Dendritic cell treated with granulocyte-macrophage colony-stimulating factor and Interleukin-4, amounts not matched to agents 40 ng/mL and 50 ng/mL, for 4 days (primary cell): Measurements from ENCODE around the gene HAPSTR1.

Source experiments
- H3K27ac Mint-ChIP-seq: one replicate; pipeline ENCODE4 v1.8.0; 2022; ENCODE audit warnings: mild to moderate bottlenecking, mixed read lengths
- H3K27me3 Mint-ChIP-seq: one replicate; pipeline ENCODE4 v1.8.0; 2022; ENCODE audit warnings: mild to moderate bottlenecking, mixed read lengths
- H3K36me3 Mint-ChIP-seq: one replicate; pipeline ENCODE4 v1.8.0; 2022; ENCODE audit warnings: low read depth, mixed read lengths
- H3K4me1 Mint-ChIP-seq: one replicate; pipeline ENCODE4 v1.8.0; 2022; ENCODE audit warnings: low read depth, mixed read lengths
- H3K4me3 Mint-ChIP-seq: one replicate; pipeline ENCODE4 v1.8.0; 2022; ENCODE audit warnings: mild to moderate bottlenecking, moderate library complexity, mixed read lengths
- H3K9me3 Mint-ChIP-seq: one replicate; pipeline ENCODE4 v1.8.0; 2022; ENCODE audit warnings: mixed read lengths
- intact Hi-C: fragments of 100-400 bp; cut with micrococcal nuclease; formaldehyde crosslinking; loops from one replicate; pipeline ENCODE4 v1.15.0; 2022

Gene HAPSTR1

DNA sequence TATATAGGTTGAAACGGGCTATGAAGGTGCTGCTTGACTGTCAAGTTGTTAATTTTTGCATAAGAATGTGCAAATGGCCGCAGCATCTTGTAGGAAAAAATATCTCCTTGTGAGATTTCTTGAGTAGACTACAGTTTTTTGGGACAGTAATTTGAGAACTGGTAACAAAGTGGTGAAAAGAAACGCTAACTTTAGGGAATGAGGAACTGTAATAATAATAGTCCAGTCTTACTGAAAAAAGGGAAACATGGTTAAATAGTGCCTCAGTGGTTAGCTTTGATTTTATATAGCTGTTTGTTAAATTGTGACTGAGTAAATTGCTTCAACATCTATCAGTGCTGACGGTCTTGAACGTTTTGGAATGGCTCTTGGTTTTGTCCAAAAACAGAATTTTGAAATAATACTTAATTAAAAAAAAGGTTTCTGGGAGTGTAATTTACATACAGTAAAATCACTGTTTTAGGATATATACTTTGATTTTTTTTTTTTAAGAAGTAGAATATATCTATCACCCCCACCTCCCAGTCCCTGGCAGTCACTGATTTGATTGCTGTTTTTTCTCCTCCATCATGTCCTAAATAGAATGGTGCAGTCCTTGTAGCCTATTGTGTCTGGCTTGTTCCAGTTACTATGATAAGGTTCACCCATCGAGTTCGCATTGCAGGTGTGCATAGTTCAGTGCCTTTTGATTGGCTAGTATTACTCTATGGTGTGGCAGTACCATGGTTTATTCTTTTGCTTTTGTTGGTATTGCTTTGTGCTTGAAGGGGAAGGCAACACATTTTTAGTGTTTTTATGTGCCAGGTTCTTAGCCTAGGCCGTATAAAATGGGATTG, 2.8 kb downstream of the HAPSTR1 start:
- peaks cover 57% of the 10 kb centered on the region for H3K4me1 Mint-ChIP-seq
- no peaks in the 10 kb centered on the region for H3K9me3 Mint-ChIP-seq
- peaks cover 65% of the 10 kb centered on the region for H3K36me3 Mint-ChIP-seq
- peak overlapping the region; percentile 80 for H3K4me3 Mint-ChIP-seq
- intact Hi-C loops: loop anchor here (5.0 kb wide), 3 partner anchors 33 to 132 kb away; partner anchors contain the start of gene USP7
- H3K27ac Mint-ChIP-seq: peak overlapping the region; percentile 99
- H3K27me3 Mint-ChIP-seq: no peaks in the 10 kb centered on the region

DNA sequence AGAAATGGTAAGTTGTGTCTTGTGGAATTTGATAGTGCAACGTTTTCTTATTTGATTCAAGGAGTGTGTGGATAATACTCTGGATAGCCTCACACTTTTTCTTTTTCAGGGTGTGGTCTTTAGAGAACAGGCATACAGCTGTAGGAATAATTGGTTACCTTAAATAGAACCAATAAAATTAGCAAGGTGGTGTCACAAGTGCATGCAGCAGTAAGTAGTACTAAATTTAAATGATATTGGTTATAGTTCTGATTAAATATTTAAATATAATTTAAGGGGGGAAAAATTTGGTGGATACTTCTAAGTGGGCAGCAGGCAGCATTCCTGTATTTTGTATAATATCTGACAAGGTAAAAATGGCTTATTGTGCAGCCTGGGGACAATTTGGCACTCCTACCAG, 3.7 kb downstream of the HAPSTR1 start:
- Mint-ChIP-seq H3K9me3 (no peaks in the 10 kb centered on the region), H3K4me3 (peak overlapping the region; percentile 59), H3K27me3 (no peaks in the 10 kb centered on the region), H3K27ac (peak overlapping the region; percentile 18), H3K4me1 (peaks cover 60% of the 10 kb centered on the region), H3K36me3 (peaks cover 75% of the 10 kb centered on the region)
- intact Hi-C loops: no loop called here

DNA sequence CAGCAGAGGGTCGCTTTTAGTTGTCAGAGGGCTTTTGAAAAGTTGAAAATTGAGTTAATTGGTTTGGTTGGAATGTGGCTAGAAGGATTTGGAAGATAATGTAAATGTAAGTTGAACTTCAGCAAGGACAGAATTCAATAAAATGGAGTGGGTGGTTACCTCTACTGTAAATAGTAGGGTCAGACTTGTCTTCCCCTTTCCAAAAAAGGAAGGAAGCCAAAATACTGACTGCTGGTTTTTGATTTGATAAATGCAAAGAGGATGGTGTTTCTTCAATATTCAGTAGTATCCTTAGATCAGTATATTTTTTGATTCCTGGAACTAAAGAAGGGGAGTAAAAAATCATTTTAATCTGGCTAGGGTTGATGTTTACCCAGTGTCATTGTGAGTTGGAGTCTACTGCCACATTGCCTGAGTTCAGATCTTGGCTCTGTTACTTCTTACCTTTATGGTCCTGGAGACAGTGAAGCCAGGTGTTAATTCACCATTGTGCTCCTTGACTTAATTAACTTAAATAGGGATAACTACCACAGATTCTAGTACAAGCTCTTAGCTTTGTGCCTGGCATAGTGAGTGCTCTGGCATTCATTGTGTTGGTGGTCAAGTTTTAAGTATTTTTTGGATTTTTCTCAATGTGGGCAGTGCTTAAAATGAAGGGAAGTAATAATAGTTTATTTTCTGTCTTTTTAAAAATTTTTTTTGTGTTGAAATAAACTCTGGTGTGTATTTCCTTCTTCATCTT, 4.4 kb downstream of the HAPSTR1 start:
- peak overlapping the region; percentile 18 for H3K27ac Mint-ChIP-seq
- intact Hi-C loops: no loop called here
- peak overlapping the region; percentile 59 for H3K4me3 Mint-ChIP-seq
- no peaks in the 10 kb centered on the region for H3K9me3 Mint-ChIP-seq
- H3K4me1 Mint-ChIP-seq: peaks cover 65% of the 10 kb centered on the region
- peaks cover 81% of the 10 kb centered on the region for H3K36me3 Mint-ChIP-seq
- H3K27me3 Mint-ChIP-seq: no peaks in the 10 kb centered on the region

DNA sequence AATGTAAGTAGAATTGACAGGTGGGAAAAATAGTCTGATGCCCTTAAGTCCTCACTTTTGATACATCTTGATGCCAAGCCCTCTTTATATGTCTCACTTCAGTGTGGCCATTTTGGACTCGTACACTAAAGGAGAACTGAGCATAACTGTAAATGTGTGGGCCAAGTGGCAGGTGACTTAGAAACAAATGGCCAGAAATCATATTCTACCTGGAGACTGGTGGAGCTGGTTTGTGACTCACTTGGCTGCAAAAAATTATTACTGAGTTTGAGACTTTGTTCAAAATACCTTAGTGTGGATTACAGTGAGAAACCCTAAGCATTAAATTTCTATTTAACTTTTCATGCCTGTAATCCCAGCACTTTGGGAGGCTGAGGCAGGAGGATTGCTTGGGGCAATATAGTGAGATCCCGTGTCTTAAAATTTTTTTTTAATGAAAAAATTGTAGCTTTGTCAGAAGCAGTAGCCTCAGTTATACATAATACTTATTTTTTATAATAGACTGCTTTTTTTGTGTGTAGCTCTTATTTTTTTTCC, 5.0 kb downstream of the HAPSTR1 start:
- no peaks in the 10 kb centered on the region for H3K27me3 Mint-ChIP-seq
- intact Hi-C loops: no loop called here
- H3K36me3 Mint-ChIP-seq: peaks cover 88% of the 10 kb centered on the region
- peaks cover 72% of the 10 kb centered on the region for H3K4me1 Mint-ChIP-seq
- no peaks in the 10 kb centered on the region for H3K9me3 Mint-ChIP-seq
- no peak overlapping the region for H3K4me3 Mint-ChIP-seq
- H3K27ac Mint-ChIP-seq: no peak overlapping the region

DNA sequence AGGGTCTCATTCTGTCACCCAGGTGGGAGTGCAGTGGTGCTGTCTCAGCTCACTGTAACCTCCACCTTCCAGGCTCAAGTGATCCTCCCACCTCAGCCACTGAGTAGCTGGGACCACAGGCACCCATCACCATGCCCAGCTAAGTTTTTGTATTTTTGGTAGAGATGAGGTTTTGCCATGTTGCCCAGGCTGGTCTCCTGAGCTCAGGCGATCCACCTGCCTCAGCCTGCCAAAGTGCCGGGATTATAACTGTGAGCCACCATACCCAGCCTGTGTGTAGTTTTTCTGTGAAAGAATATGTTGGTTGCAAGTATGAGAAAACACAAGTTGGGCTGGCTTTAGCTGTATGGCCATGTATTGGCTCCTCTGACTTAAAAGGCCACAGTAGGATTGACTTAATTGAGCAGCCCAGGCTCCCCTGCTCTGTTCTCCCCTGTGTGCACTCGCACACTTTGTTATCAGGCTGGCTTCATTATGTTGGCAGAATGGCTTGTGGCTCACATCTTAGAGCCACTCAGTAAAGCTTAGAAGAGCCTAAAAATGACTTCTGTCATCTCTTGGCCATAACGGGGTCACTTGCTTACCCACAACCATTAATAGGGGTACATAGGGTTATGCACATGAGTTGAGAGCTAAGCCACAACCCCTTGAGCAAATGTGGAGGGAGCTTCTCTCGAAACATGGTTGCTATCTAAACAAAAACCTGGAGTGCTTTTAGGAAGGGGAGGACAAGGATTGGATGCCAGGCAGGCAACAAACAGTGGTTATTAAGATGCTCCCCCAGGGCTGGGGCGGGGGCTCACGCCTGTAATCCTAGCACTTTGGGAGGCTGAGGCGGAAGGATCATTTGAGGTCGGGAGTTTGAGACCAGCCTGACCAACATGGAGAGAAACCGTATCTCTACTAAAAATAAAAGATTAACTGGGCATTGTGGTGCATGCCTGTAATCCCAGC, 6.1 kb downstream of the HAPSTR1 start:
- H3K27me3 Mint-ChIP-seq: no peaks in the 10 kb centered on the region
- H3K36me3 Mint-ChIP-seq: peaks cover 95% of the 10 kb centered on the region
- no peaks in the 10 kb centered on the region for H3K9me3 Mint-ChIP-seq
- intact Hi-C loops: no loop called here
- no peak overlapping the region for H3K27ac Mint-ChIP-seq
- H3K4me1 Mint-ChIP-seq: peaks cover 82% of the 10 kb centered on the region
- H3K4me3 Mint-ChIP-seq: peak overlapping the region; percentile 18

DNA sequence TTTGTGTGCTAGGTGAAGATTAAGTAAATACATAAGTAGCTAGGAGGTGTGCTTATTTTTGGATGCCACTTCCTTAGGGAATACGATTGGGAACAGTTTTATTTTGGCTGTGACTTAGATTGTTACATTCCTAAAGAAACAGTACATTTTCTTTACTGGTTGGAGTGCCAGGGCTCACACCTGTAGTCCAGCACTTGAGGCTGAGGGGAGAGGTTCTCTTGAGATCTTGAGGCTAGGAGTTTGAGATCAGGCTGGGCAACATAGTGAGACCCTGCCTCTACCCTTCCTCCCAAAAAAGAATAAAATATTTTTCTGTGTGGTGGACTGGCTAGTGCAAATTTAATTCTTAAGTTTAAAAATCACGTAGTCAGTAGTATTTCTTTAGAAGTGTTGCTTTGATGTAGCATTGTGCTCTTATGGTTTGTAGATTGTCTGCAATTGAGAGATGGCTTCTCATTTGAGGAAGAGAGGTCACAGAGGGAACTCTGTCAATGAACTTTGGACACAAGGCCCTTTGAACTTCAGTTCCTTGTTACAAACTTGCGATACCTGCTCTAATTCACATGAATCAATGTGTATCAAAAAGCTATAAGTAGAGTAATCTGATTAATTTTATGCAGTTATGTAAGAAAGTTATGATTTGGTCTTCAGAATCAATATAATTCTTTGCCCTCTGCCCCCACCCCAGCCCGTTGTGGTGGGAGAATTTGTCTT, 7.1 kb downstream of the HAPSTR1 start:
- Mint-ChIP-seq H3K36me3 (peaks cover 95% of the 10 kb centered on the region), H3K4me1 (peaks cover 84% of the 10 kb centered on the region), H3K9me3 (no peaks in the 10 kb centered on the region), H3K27ac (peak overlapping the region; percentile 58), H3K27me3 (no peaks in the 10 kb centered on the region), H3K4me3 (no peak overlapping the region)
- intact Hi-C loops: no loop called here

DNA sequence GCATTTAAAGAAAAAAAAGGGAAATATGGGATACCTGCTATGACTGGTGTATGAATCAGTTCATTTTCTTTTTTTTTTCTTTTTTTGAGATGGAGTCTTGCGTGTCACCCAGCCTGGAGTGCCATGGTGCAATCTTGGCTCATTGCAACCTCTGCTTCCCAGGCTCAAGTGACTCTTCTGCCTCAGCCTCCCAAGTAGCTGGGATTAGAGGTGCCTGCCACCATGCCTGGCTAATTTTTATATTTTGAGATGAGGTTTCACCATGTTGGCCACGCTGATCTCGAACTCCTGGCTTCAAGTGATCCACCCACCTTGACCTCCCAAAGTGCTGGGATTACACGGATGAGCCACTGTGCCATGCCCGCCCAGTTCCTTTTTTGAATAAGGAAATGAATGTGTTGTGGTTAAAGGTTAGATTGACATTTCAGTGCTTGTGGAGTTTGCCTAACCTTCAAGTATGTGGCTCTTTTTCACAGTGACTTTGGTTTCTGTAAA, 7.7 kb downstream of the HAPSTR1 start:
- no peaks in the 10 kb centered on the region for H3K27me3 Mint-ChIP-seq
- peaks cover 98% of the 10 kb centered on the region for H3K36me3 Mint-ChIP-seq
- peak overlapping the region; percentile 58 for H3K27ac Mint-ChIP-seq
- H3K4me1 Mint-ChIP-seq: peaks cover 87% of the 10 kb centered on the region
- no peaks in the 10 kb centered on the region for H3K9me3 Mint-ChIP-seq
- intact Hi-C loops: no loop called here
- H3K4me3 Mint-ChIP-seq: peak overlapping the region; percentile 37

DNA sequence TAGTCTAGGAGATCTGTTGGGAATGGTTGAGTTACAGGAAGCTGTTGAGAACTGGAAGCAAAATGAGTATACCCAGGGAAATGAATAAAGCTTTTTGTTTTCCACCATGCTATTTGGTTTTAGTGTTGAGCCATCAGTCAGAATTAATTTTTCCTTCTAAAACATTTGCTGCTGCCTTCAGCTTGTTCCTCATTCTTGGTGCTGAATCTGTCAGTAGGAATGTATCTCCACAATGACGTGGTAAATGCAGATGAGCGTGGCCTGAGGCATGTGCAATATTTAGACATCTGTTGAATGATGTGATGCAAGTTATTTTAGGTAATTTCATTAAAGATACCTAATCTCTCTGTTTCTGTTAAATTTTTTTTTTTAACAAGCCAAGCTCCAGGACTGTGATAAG, 10.9 kb downstream of the HAPSTR1 start:
- no peak overlapping the region for H3K4me3 Mint-ChIP-seq
- no peaks in the 10 kb centered on the region for H3K27me3 Mint-ChIP-seq
- H3K36me3 Mint-ChIP-seq: peaks cover 99% of the 10 kb centered on the region
- intact Hi-C loops: loop anchor here (10.0 kb wide), 1 partner anchor 198 kb away; no protein-coding TSS in a partner anchor
- no peak overlapping the region for H3K27ac Mint-ChIP-seq
- H3K4me1 Mint-ChIP-seq: peaks cover 81% of the 10 kb centered on the region
- H3K9me3 Mint-ChIP-seq: no peaks in the 10 kb centered on the region

DNA sequence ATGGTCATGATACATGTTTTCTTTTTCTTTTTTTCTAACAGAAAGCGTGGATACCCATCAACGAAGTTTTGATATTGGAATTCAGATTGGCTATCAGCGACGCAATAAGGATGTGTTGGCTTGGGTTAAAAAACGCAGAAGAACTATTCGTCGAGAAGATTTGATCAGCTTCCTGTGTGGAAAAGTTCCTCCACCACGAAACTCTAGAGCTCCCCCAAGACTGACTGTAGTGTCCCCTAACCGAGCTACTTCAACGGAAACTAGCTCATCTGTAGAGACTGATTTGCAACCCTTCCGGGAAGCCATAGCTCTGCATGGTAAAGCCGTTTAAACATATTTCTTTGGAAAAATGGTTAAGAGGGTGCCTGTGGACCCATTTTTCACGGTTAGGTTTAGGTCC, 11.5 kb downstream of the HAPSTR1 start:
- H3K36me3 Mint-ChIP-seq: peaks cover 99% of the 10 kb centered on the region
- H3K4me3 Mint-ChIP-seq: no peak overlapping the region
- H3K4me1 Mint-ChIP-seq: peaks cover 81% of the 10 kb centered on the region
- no peaks in the 10 kb centered on the region for H3K9me3 Mint-ChIP-seq
- H3K27me3 Mint-ChIP-seq: no peaks in the 10 kb centered on the region
- intact Hi-C loops: loop anchor here (10.0 kb wide), 1 partner anchor 198 kb away; no protein-coding TSS in a partner anchor
- no peak overlapping the region for H3K27ac Mint-ChIP-seq

DNA sequence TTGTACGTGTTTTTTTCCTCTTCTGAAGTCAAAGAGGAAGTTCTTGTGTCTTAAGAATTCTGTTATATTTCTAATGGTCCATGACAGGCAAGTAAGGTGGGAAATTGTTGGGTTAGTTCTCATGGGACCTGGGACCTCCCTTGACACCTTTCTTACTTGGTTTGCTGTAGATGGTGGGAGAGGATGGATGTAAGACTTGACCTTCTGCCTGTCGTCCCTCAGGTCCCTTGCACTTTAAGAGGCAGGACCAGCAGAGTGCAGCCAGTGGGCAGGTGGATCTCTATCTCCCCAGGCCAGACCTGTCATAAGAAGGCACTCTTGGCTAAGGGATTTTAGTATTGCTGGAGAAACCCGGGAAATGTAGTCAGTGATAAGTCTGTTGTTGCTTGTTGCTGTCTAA, 12.1 kb downstream of the HAPSTR1 start:
- Mint-ChIP-seq H3K27ac (no peak overlapping the region), H3K36me3 (peaks cover 99% of the 10 kb centered on the region), H3K9me3 (no peaks in the 10 kb centered on the region), H3K4me1 (peaks cover 79% of the 10 kb centered on the region), H3K27me3 (no peaks in the 10 kb centered on the region), H3K4me3 (peak overlapping the region; percentile 9)
- intact Hi-C loops: loop anchor here (10.0 kb wide), 1 partner anchor 199 kb away; no protein-coding TSS in a partner anchor

DNA sequence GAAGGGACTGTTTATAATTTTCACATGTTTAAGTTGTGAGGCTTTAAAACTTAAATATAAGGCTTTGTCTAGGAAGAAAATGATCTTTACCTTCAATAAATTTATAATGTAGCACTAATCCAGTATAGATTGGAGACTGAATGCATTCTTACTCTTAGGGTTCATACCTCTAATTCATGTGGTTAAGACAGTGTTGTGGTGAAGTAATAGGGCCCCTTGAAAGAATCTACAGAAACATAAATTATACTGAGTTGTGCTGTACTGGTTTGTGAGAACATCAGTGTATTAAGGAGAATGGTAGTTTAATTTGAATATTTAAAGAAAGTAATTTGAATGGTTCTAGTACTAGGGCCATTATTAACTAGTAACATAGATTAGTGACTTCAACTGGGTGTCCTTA, 13.7 kb downstream of the HAPSTR1 start:
- Mint-ChIP-seq H3K36me3 (peaks cover 91% of the 10 kb centered on the region), H3K27ac (no peak overlapping the region), H3K27me3 (no peaks in the 10 kb centered on the region), H3K9me3 (no peaks in the 10 kb centered on the region), H3K4me1 (peaks cover 76% of the 10 kb centered on the region), H3K4me3 (no peak overlapping the region)
- intact Hi-C loops: loop anchor here (10.0 kb wide), 1 partner anchor 200 kb away; no protein-coding TSS in a partner anchor

DNA sequence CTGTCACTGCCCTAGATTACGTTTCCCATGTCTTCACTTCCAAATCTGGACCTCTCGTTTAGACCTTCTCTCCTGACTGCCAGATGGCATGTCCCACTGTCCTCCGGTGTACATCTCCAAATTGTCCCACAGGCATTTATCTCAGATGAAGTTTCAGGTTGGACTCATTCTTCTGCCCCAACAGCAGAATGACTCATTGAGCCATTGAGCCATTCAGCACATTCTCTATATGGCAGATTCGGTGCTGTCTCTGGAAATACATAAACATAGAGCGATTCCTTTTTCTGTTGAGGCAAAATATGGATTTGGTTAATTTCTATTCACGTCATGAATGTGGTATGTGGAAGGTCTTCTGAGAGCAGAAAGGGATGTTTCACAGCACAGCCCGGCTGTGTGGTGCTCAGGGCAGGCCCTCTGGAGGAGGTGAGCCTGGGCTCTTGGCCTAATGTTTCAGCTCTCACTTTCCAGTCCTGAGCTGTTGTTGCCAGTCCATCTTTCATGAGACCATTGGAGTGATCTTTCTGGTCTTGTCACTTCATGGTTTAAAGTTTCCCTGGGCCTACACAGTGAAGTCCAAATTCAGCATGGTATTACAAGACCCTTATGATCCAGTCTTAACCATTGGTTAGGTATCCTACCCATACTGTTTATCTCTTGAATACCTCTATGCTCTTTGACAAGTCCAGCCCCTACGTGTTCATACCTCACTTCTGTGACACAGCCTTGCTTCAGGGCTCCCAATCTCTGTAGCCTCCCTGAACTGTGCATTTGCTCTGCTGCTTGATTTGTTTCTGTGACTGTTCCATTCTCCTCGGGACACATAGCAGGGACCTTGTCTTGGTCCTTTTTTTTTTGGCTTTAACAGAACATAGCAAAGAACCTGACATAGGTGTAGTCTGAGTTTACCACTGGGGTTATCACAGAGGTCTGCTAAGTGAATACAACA, 15.9 kb downstream of the HAPSTR1 start:
- Mint-ChIP-seq H3K27ac (peak overlapping the region; percentile 15), H3K4me3 (no peak overlapping the region), H3K9me3 (no peaks in the 10 kb centered on the region), H3K4me1 (peaks cover 65% of the 10 kb centered on the region), H3K36me3 (peaks cover 80% of the 10 kb centered on the region), H3K27me3 (no peaks in the 10 kb centered on the region)
- intact Hi-C loops: loop anchor here (10.0 kb wide), 1 partner anchor 202 kb away; no protein-coding TSS in a partner anchor
